ENCODE results near the gene MAPK8IP3.

The MAPK8IP3 gene

DNA sequence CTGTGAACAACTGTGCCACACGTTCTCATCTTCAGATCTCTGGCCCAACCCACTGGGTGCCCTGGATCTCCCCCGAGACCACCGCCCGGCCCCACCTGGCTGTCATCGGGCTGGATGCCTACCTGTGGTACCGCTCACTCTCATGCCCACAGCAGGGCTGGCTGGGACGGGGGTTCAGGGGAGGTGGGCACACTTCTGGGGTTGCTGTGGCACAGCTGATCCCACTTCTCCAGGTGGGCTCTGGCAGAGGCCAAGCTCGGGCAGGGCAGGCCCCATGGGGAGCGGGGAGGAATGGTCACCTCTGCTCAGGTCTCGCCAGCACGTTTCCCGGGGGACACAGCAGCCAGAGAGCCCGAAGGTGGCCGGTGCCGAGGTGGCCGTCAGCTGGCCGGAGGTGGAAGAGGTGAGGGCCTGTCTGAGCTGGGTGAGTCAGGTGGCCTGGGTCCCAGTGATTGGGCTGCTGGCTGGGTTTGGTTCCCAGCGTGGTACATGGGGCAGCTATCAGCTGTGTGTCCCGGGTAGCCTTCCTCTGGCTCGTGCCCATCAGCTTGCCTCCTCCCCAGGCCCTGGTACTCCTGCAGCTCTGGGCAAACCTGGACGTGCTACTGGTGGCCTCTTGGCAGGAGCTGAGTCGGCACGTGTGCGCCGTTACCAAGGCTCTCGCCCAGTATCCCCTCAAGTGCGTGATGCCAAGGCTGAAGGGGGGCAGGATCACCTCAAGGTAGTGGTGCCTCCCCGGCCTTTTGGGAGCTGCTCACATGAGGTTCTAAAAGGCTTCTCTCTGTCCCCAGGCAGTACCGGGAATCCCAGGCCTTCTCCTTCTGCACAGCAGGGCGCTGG, 69.2 kb downstream of the MAPK8IP3 start:
- ATAC-seq: no peak

DNA sequence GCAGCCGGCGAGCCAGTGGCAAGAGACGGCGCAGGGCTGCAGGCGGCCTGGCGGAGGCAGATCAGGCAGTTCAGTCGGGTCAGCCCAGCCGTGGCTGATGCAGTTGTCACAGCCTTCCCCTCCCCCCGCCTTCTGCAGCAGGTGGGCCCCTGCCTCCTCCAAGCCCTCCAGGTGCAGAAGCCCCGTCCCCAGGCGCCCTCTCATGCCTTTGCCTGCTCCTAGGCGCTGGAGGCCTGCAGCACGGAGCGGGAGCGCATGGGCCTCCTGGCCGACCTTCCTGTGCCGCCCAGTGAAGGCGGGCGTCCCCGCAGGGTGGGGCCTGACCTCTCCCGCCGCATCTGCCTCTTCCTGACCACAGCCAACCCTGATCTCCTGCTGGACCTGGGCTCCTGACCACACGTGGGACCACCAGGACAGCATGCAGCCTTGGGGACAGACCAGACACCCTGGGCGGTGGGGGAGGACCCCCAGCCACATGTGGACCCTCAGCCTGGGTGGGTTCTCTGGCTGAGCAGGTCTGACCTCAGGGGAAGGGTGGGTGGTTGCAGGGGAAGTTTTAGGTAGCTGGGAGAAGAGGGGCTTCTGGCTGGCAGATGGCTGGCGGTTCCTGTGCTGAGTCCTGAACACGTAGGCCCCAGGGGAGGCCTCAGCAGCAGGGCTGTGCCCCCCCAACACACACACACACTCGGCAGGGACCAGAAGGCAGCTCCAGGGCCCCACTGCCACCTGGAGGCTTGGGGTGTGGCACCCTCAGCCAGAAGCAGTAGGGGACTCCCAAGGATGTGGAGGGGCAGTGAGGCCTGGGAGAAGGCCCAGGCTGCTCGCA, 70.1 kb downstream of the MAPK8IP3 start:
- ATAC-seq: no peak

DNA sequence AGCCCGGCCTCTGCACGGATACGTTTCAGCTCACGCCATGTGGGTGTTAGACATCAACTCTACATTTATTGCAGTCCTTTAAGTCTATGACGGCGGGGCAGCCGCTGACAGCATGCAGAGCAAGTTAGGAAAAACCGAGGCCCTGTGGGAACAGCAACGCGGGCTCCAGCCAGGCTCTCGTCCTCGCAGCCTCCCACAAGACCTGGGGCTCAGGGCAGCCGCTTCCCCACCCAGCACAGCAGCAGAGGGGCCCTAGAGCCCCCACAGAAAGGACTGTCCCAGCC, 70.6 kb downstream of the MAPK8IP3 start:
- no peak for ATAC-seq

DNA sequence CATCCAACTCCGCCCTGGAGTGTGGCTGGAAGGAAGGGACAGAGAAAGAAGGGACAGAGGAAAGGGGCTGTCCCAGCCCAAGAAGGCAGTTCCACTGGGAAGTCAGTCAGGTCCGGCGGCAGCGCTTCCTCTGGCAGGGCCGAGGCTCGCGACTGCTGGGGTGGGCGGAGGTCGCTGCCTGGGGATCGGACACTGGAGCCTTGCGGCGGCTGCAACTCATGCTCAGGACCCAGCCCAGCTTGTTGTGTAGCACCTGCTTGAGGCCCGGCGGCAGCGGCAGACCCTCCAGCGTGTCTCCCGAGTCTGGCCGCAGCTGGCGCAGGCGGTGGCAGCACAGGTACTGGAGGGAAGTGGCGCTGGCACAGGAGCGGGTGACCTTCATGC, 71.0 kb downstream of the MAPK8IP3 start:
- no peak for ATAC-seq

DNA sequence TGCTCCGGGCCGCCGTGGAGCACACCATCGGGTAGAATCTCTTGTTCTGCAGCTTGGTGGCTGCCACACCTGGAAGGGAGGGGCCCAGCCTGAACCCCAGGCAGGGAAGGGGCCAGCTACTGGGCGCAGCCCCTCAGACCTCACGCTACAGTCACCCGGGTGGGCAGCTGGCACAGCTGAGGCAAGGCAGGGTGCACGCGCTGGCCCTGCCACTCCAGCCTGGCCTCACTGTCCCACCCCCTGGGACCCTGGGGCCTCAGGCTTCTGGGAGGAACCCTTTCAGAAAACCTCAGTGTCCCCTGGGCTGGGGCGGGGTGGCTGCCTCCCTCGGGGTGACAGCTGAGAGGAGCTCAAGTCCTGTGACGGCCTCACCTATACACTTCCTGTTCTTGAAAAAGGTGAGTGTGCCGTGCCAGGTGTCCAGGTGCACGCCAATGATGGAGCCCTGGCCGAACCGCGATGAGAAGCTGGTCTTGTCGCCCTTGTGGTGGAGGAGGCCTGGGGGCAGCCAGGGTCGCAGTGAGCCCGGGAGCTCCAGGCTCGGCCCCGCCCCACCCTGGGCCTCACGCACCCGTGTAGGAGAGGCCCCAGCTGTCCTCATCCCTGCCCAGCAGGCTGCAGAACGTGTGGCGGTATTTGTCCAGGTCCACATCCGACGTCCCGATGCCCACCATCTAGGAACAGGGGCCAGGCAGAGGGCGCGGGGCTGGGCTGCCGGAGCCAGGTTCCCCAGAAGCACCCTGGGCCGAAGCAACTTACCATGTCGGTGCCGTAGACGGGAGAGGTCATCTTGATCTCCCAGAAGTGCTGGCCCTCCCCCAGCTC, 71.6 kb downstream of the MAPK8IP3 start:
- ATAC-seq: no peak

DNA sequence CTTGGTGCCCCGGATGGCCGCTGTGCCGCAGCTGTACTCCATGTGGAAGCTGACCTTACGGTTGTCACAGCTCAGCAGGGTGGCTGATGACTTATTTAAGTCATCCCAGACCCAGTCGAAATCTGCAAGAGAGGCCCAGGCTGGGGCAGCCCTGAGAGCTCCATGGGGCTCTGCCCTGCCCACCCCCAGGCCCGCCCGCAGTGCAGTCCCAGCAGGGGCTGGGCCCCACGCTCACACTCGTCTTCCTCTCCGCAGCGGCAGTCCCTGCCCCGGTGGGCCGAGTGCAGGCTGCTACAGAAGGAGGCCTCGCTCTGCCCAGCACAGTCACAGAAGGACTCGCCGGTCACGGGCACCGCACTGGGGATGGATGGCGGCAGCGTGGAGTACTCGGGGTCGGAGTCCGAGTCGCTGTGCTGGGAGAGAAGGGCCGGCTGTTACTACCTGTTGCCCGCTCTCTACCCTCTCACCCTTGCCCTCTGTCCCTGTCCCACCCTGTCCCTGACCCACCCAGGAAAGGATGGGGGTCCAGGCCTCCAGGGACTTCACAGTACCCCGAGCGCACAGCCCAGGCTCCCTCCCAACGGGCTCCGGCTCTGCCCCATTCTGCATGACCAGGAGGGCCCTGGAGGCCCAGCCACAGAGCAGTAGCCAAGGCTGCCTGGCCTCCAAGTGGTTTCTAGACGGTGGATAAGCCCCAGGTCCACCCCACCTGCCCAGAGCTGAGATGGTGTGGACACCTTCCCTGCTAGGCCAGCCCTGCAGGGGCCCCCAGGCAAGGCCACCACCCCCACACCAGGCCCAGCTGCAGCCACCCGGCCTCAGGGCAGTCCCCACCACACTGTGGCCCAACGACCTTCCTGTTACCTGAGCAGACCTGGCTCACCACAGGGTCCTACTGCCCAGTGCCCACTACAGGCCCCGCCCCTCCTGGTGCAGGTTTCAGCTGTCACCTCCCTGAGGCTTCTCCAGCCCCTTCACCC, 72.5 kb downstream of the MAPK8IP3 start:
- no peak for ATAC-seq

DNA sequence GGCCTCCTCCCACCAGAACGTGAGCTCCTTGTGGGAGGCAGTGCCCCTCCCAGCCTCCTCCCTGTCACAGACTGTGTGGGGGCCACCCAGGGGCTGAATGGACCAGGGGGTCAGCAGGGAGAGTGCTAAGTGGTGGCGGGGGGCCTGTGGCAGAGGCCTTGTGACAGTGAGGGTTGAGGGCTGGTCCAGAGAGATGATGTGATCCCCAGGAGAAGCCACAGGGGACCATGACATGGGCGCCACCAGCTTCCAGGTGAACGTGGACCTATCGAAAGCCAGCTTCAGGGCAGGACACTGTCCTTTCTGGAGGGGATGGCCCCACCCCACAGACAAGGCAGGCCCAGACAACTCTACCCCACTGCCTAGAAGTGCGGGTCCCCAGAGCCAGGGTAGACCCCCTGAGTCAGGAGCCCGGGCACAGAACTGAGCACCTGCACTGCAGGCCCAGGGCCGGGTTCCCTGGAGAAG, 73.3 kb downstream of the MAPK8IP3 start:
- ATAC-seq: no peak

DNA sequence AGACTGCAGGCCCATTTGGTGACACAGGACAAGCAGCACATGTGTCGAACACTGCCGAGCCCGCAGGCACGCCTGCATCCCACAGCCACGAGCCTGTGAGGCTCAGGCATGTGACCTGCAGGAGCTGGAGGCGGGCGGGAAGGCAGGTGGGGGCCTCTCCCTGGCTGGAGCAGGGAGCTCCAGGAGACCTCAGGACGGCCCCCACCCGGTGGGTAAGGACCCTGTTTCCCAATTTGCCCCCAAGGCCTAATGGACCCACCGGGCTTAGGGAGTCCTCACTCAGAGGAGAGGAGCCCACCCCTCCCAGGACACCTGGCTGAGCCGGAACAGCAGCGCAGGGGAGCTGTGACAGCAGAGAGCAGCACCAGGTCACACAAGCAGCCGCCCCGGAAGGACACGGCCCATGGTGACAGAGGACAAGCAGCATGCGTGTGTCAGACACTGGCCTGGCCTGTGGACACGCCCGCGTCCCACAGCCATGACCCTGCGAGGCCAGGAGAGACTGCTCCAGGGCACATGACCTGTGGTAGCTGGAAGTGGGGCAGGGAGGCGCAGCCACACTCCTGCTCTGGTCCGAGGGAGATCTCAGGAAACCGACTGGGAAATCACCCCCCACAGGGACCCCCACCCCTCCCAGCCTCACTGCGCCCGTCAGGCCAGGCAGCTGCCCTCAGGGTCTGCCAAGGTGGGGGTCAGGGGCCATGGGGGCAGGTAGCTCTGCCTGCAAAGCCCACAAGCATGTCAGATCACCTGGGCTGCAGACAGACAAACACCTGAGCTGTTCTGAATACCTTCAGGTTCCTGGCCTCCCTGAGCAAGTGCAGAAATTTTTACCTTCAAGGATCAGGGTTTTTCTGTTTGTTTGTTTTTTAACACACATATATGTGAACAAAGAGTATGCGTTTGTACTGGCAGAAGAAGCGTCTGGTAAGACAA, 74.0 kb downstream of the MAPK8IP3 start:
- no peak for ATAC-seq

DNA sequence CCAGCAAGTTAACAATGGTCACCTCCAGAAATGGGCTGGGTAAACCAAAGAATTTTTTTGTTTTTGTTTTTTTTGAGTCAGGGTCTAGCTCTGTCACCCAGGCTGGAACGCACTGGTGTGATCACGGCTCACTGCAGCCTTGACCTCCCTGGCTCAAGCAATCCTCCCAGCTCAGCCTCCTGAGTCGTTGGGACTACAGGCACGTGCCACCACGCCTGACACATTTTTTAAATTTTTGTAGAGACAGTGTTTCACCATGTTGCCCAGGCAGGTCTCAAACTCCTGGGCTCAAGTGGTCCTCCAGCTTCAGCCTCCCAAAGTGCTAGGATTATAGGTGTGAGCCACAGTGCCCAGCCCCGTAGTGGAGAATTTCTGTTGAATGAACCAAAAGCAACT, 74.7 kb downstream of the MAPK8IP3 start:
- ATAC-seq: no peak

DNA sequence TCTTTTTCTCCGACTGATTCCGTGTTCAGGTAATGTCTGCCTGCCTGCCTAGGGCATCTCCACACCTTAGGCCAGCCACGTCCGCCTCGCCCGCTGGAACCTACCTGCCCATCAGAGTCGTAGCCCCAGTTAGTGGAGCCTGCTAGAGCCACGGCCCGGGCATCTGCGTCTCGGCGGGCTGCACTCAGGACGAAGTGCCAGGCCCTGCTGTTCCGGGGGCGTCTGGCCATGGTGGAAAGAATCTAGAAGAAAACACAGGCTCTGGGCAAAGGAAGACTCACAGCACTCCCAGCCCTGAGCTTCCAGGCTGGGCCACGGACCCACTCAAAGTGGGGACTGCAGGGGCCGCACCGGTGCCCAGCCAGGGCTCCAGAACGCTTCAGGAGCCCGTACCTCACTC, 75.3 kb downstream of the MAPK8IP3 start:
- ATAC-seq: no peak

DNA sequence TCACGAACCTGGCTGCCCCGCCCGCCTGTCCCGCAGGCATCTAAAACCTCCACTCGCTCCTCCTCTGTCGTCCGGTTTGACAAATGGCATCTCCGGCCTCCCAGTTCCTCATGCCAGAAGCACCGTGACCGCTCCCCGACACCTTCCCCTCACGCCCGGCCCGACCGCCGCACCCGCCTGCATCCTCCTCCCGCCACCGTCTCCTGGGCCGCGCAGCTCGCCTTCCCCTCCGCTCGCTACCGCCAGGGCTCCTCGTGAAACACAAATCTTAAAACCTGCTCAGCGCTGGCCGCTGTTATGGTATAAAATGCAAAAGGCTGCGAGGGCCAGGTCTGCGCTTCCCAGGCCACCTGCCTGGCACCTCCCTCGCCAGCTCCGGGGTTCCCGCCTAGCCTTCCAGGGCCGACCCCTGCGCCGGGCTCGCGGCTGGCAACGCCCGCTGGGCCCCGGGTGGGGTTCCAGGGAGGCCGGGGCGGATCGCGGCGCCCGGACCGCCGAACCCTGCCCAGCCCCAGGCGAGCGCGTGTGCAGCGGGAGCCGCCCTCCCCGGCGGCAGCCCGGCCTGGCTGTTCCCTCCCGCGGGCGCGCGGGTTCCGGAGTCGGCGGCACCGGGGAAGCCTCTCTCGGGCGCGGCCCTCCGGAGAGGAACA, 75.9 kb downstream of the MAPK8IP3 start:
- ATAC-seq: peak; percentile 2 to 4

DNA sequence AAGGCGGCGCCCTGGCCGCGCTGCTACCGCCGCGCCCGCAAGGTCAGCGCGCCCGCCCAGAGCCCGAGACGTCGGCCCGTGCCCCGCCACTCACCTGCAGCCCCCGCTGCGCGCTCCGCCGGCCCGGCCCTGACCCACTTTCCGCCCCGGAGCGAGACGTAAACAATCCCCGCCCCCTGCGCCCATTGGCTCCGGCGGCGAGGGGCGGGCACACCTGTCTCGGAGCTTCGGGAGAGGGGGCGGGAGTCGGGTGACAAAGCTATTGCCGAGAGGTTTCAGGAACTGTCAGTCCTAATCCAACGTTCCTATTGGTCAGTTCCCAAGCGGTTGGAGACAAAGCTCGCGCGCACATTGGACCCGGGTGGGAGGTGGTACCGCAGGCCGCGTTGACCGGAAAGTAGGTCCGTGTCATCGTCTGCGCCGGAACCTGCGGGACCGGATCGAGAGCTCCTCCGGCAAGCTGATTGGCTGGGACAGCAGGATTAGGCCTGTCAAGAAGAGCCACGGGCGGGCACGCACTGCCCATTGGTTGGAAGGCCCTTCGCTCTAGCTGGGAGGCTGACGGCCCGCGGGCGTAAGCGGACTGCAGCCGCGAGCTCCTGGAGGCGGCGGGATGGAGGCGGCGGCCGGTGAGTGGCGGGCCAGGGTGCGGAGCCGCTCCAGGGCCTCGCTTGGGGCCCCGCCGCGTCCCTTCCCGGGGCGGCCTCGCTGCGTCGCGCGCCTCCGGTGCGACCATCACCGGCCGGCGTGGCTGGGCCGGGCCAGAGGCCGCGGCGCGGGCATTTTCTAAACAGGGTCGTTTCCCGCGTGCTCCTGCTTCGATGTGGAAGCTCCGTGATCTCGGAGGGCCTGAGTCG, 76.6 kb downstream of the MAPK8IP3 start, which contains the start of the genes NUBP2 and SPSB3:
NUBP2 (plus strand) TSS at position 553 of the 857 bp plus-strand sequence; CDS start at position 614, 61 bp downstream.
SPSB3 (minus strand) TSS at position 164 of the 857 bp plus-strand sequence. CDS start 1,088 bp downstream, outside the sequence.
- peak; percentile 92 to 93 for ATAC-seq

DNA sequence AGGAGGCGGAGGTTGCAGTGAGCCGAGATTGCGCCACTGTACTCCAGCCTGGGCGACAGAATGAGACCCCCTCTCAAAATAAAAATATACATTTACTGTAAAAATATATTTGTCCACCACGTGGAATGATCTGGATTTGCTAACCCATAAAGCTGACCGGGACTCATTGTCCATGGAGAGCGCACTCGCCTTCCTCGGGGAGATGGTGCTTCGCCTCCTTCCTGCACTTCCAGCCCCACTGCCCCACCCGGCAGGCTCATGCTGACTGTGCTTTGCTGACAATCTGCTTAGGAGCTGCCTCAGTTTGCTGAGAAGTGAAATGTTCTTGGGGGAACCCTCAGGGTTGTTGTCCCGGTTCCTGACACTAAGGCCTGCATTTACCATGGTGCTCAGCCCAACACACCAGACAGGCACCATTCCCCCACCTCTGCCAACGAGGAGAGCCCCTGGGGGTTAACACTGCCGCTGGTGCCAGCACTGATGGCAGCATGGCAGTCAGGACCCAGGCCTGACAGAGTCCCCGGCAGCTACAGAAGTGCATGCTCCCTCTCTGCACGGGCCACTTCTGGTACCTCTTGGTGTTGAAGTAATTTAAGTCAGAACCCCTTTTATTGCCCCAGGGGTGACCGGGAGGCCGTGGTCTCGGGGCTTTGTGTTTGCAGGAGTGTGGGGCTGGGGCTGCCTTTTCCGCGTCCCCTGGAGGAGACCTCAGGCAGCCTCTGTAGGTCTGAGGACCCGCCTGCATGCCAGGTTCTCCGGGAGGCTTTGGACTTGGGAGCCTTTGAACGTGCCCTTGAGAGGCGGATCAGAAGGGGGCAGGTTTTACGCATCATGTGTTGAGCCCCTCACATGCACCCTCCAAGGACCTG, 79.2 kb downstream of the MAPK8IP3 start:
- ATAC-seq: no peak

DNA sequence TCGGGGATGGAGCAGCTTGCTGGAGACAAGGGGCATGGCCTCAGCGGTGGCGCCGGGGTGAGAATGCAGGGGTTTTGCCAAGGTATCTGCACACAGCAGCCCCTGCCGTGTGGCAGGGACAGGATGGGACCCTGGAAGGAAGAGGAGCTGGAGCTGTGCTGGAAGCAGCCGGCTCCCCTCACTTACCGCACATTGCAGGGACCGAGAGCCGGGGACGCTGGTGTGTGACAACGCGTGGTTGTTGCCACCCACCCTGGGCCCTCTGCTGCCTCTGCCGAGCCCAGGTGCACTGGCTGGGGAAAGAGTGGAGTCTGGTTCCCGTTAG, 79.8 kb downstream of the MAPK8IP3 start:
- ATAC-seq: no peak

DNA sequence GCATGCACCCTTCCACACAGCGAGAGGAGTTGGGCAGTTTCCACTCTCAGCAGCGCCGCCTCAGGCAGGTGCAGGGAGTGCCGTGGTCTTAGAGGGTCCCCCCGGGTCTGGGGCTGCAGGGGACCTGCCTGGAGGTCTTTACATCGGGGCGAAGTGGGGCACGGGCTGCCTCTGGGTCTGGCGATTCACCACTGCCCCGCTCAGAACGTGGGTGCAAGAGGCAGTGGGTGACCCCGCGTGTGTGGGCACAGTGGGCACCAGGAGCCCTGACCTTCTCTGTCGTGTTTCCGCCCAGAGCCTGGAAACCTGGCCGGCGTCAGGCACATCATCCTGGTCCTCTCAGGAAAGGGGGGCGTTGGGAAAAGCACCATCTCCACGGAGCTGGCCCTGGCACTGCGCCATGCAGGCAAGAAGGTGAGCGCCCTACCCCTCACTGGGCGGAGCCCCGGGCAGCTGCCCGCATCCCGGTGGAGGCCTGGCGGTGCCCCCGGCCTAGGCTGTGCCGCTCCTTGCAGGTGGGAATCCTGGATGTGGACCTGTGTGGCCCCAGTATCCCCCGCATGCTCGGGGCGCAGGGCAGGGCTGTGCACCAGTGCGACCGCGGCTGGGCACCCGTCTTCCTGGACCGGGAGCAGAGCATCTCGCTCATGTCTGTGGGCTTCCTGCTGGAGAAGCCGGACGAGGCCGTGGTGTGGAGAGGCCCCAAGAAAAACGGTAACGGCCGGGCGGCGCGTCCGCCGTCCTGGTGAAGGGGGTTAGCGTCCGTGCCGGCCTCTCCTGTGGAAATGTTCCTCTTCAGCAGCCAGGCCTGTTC, 80.5 kb downstream of the MAPK8IP3 start:
- no peak for ATAC-seq

DNA sequence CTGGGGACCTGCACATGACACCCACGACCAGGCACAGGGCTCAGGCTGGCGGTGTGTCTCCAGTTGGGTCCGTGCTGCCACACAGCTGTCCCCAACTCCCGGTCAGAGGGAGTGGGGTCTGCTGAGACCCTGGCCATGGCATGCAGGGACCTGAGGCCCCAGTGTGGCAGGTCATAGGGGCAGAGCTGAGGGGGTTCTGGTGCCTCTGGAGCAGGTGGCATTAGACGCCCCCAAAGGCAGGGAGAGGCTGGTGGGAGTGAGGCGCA, 81.0 kb downstream of the MAPK8IP3 start:
- ATAC-seq: no peak

DNA sequence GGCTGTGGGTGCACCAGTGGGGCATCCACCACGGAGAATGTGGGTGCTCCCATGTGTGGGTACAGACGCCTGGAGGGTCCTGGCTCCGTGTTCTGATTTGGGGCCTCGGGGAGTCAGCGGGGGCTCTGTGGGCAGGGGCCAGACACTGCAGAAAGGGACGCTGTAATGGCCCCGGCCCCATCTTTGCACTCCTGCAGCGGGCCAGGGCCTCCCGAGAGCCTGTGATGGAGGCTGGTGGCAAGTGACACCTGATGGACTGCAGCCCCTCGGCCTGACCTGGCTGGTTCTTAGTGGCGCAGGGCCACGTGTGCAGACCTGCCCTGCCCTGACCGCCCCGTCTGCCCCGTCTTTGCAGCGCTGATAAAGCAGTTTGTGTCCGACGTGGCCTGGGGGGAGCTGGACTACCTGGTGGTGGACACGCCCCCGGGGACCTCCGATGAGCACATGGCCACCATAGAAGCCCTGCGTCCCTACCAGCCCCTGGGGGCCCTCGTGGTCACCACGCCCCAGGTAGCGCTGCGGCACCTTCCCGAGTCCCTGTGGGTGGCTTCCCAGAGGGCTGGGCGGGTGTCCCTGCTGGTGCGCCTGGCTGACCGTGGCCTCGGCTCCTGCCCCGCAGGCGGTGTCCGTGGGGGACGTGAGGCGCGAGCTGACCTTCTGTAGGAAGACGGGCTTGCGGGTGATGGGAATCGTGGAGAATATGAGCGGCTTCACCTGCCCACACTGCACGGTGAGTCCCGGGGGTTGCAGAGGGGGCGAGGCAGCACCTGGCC, 81.5 kb downstream of the MAPK8IP3 start:
- ATAC-seq: no peak
